ENCODE data around the gene STK17A.
"Not testable (repeated sequence)": the region's sequence is repeated elsewhere in the genome, so short reads cannot be mapped to it uniquely, and the experiment has no call there.

STK17A gene

GRCh38 chr7:43625980-43626379, 43.1 kb downstream of the STK17A start:
- peaks cover 3 to 93% of the 10 kb centered on the region in 2 donors for H3K36me3 ChIP-seq (replicated peaks in 1 of 2; ENCODE audit: control insufficient read depth in 2 of 2, insufficient read depth in 2 of 2, low read length in 2 of 2)

GRCh38 chr7:43626695-43627094, 43.8 kb downstream of the STK17A start:
- Histone ChIP-seq H3K4me1 (ENCODE audit: control insufficient read depth in 2 of 2, insufficient read depth in 1 of 2, low read depth in 1 of 2, low read length in 2 of 2) (no peaks in the 10 kb centered on the region), H3K14ac (ENCODE audit: low read length) (no peak overlapping the region), H4K91ac (ENCODE audit: low read depth, low read length, poor library complexity) (no peak overlapping the region), H3K9ac (ENCODE audit: low read depth, low read length, poor library complexity) (no peak overlapping the region), H3K27me3 (ENCODE audit: control insufficient read depth in 3 of 3, insufficient read depth in 3 of 3, low read depth in 1 of 3, low read length in 3 of 3) (no peaks in the 10 kb centered on the region), H2AFZ (ENCODE audit: low read length) (no peak overlapping the region), H3K4me2 (ENCODE audit: insufficient read depth, low read length, poor library complexity, severe bottlenecking) (no peak overlapping the region), H3K9me3 (replicated peaks in 1 of 2; ENCODE audit: control insufficient read depth in 2 of 2, insufficient read depth in 1 of 2, low read depth in 1 of 2, low read length in 2 of 2) (no peaks in the 10 kb centered on the region), H2BK12ac (ENCODE audit: low read length) (no peak overlapping the region), H3K18ac (ENCODE audit: low read length) (no peak overlapping the region), H2BK15ac (ENCODE audit: low read length) (no peak overlapping the region), H3K36me3 (replicated peaks in 1 of 2; ENCODE audit: control insufficient read depth in 2 of 2, insufficient read depth in 2 of 2, low read length in 2 of 2) (peaks cover 3 to 92% of the 10 kb centered on the region in 2 donors), H3K79me1 (ENCODE audit: low read depth, low read length) (no peaks in the 10 kb centered on the region), H2AK5ac (ENCODE audit: low read depth, low read length) (no peak overlapping the region), H3K4ac (ENCODE audit: low read length) (no peak overlapping the region), H2BK120ac (ENCODE audit: low read depth, low read length) (no peak overlapping the region), H3K23ac (ENCODE audit: low read depth, low read length, poor library complexity) (no peak overlapping the region), H2BK5ac (ENCODE audit: low read length) (no peak overlapping the region), H3K4me3 (ENCODE audit: low read length in 2 of 2) (no peak overlapping the region), H4K8ac (ENCODE audit: low read depth, low read length) (no peak overlapping the region), H3K27ac (replicated peaks; ENCODE audit: low read length) (no peak overlapping the region)
- no CpG with 5 or more reads among the region's 2 CpGs for WGBS, 2 donors (ENCODE audit: extremely low coverage in 2 of 2, insufficient read length in 2 of 2, insufficient replicate concordance in 1 of 2)
- no peak for DNase-seq (ENCODE audit: low spot score)

More at GRCh38 chr7:43625980-43626379, 43.1 kb downstream of the STK17A start:
- Histone ChIP-seq H3K4me3 (ENCODE audit: low read length in 2 of 2) (no peak overlapping the region), H2BK5ac (ENCODE audit: low read length) (no peak overlapping the region), H2AK5ac (ENCODE audit: low read depth, low read length) (no peak overlapping the region), H3K27ac (replicated peaks; ENCODE audit: low read length) (no peak overlapping the region), H2AFZ (ENCODE audit: low read length) (no peak overlapping the region), H3K18ac (ENCODE audit: low read length) (no peak overlapping the region), H4K8ac (ENCODE audit: low read depth, low read length) (no peak overlapping the region), H3K9ac (ENCODE audit: low read depth, low read length, poor library complexity) (no peak overlapping the region), H3K79me1 (ENCODE audit: low read depth, low read length) (no peaks in the 10 kb centered on the region), H3K9me3 (replicated peaks in 1 of 2; ENCODE audit: control insufficient read depth in 2 of 2, insufficient read depth in 1 of 2, low read depth in 1 of 2, low read length in 2 of 2) (no peaks in the 10 kb centered on the region), H3K4me1 (ENCODE audit: control insufficient read depth in 2 of 2, insufficient read depth in 1 of 2, low read depth in 1 of 2, low read length in 2 of 2) (no peaks in the 10 kb centered on the region), H3K23ac (ENCODE audit: low read depth, low read length, poor library complexity) (no peak overlapping the region), H3K4ac (ENCODE audit: low read length) (no peak overlapping the region), H2BK120ac (ENCODE audit: low read depth, low read length) (no peak overlapping the region), H2BK12ac (ENCODE audit: low read length) (no peak overlapping the region), H2BK15ac (ENCODE audit: low read length) (no peak overlapping the region), H3K14ac (ENCODE audit: low read length) (no peak overlapping the region), H3K4me2 (ENCODE audit: insufficient read depth, low read length, poor library complexity, severe bottlenecking) (no peak overlapping the region), H4K91ac (ENCODE audit: low read depth, low read length, poor library complexity) (no peak overlapping the region), H3K27me3 (ENCODE audit: control insufficient read depth in 3 of 3, insufficient read depth in 3 of 3, low read depth in 1 of 3, low read length in 3 of 3) (no peaks in the 10 kb centered on the region)
- DNase-seq (ENCODE audit: low spot score), result no peak
- no CpG with 5 or more reads among the region's 4 CpGs for WGBS, 2 donors (ENCODE audit: extremely low coverage in 2 of 2, insufficient read length in 2 of 2, insufficient replicate concordance in 1 of 2)

GRCh38 chr7:43627798-43628197, 44.9 kb downstream of the STK17A start:
- H3K4me2 ChIP-seq (ENCODE audit: insufficient read depth, low read length, poor library complexity, severe bottlenecking); H3K4ac ChIP-seq (ENCODE audit: low read length); H2BK15ac ChIP-seq (ENCODE audit: low read length); H2BK5ac ChIP-seq (ENCODE audit: low read length); H2AFZ ChIP-seq (ENCODE audit: low read length); H2BK120ac ChIP-seq (ENCODE audit: low read depth, low read length); H3K9ac ChIP-seq (ENCODE audit: low read depth, low read length, poor library complexity); H3K9me3 ChIP-seq (replicated peaks in 1 of 2; ENCODE audit: control insufficient read depth in 2 of 2, insufficient read depth in 1 of 2, low read depth in 1 of 2, low read length in 2 of 2); H3K14ac ChIP-seq (ENCODE audit: low read length); H4K8ac ChIP-seq (ENCODE audit: low read depth, low read length); H2BK12ac ChIP-seq (ENCODE audit: low read length); H3K23ac ChIP-seq (ENCODE audit: low read depth, low read length, poor library complexity); H3K27me3 ChIP-seq (ENCODE audit: control insufficient read depth in 3 of 3, insufficient read depth in 3 of 3, low read depth in 1 of 3, low read length in 3 of 3); H3K27ac ChIP-seq (replicated peaks; ENCODE audit: low read length); H4K91ac ChIP-seq (ENCODE audit: low read depth, low read length, poor library complexity); H3K4me3 ChIP-seq (ENCODE audit: low read length in 2 of 2); H2AK5ac ChIP-seq (ENCODE audit: low read depth, low read length); H3K79me1 ChIP-seq (ENCODE audit: low read depth, low read length); H3K4me1 ChIP-seq (ENCODE audit: control insufficient read depth in 2 of 2, insufficient read depth in 1 of 2, low read depth in 1 of 2, low read length in 2 of 2); DNase-seq (ENCODE audit: low spot score); H3K18ac ChIP-seq (ENCODE audit: low read length): not testable (repeated sequence)
- no CpG with 5 or more reads among the region's 3 CpGs for WGBS, 2 donors (ENCODE audit: extremely low coverage in 2 of 2, insufficient read length in 2 of 2, insufficient replicate concordance in 1 of 2)
- peaks cover 3 to 93% of the 10 kb centered on the region in 2 donors for H3K36me3 ChIP-seq (replicated peaks in 1 of 2; ENCODE audit: control insufficient read depth in 2 of 2, insufficient read depth in 2 of 2, low read length in 2 of 2)

GRCh38 chr7:43628431-43628830, 45.5 kb downstream of the STK17A start:
- Histone ChIP-seq H4K8ac (ENCODE audit: low read depth, low read length) (no peak overlapping the region), H2BK12ac (ENCODE audit: low read length) (no peak overlapping the region), H3K4me1 (ENCODE audit: control insufficient read depth in 2 of 2, insufficient read depth in 1 of 2, low read depth in 1 of 2, low read length in 2 of 2) (no peaks in the 10 kb centered on the region), H2BK5ac (ENCODE audit: low read length) (no peak overlapping the region), H2BK120ac (ENCODE audit: low read depth, low read length) (no peak overlapping the region), H3K4ac (ENCODE audit: low read length) (no peak overlapping the region), H3K36me3 (replicated peaks in 1 of 2; ENCODE audit: control insufficient read depth in 2 of 2, insufficient read depth in 2 of 2, low read length in 2 of 2) (peaks cover 7 to 93% of the 10 kb centered on the region in 2 donors), H3K4me2 (ENCODE audit: insufficient read depth, low read length, poor library complexity, severe bottlenecking) (no peak overlapping the region), H3K9me3 (replicated peaks in 1 of 2; ENCODE audit: control insufficient read depth in 2 of 2, insufficient read depth in 1 of 2, low read depth in 1 of 2, low read length in 2 of 2) (no peaks in the 10 kb centered on the region), H3K27me3 (ENCODE audit: control insufficient read depth in 3 of 3, insufficient read depth in 3 of 3, low read depth in 1 of 3, low read length in 3 of 3) (no peaks in the 10 kb centered on the region), H4K91ac (ENCODE audit: low read depth, low read length, poor library complexity) (no peak overlapping the region), H3K14ac (ENCODE audit: low read length) (no peak overlapping the region), H2BK15ac (ENCODE audit: low read length) (no peak overlapping the region), H3K18ac (ENCODE audit: low read length) (no peak overlapping the region), H3K23ac (ENCODE audit: low read depth, low read length, poor library complexity) (no peak overlapping the region), H3K4me3 (ENCODE audit: low read length in 2 of 2) (no peak overlapping the region), H2AK5ac (ENCODE audit: low read depth, low read length) (no peak overlapping the region), H2AFZ (ENCODE audit: low read length) (no peak overlapping the region), H3K27ac (replicated peaks; ENCODE audit: low read length) (no peak overlapping the region), H3K79me1 (ENCODE audit: low read depth, low read length) (no peaks in the 10 kb centered on the region), H3K9ac (ENCODE audit: low read depth, low read length, poor library complexity) (no peak overlapping the region)
- DNase-seq (ENCODE audit: low spot score), result no peak
- no CpG with 5 or more reads among the region's 2 CpGs for WGBS, 2 donors (ENCODE audit: extremely low coverage in 2 of 2, insufficient read length in 2 of 2, insufficient replicate concordance in 1 of 2)
